SH-SY5Y (cell line): Measurements from ENCODE around the gene AOAH.

ENCODE experiments used
- GATA2 ChIP-seq: IDR thresholded peaks from 2 replicates; pipeline ENCODE4 v1.6.1; 2011; ENCODE audit warnings: mild to moderate bottlenecking, low read depth, low read length
- GATA3 ChIP-seq: IDR thresholded peaks from 2 replicates; pipeline ENCODE4 v1.6.1; 2011; ENCODE audit warnings: low read depth, mild to moderate bottlenecking, low read length, moderate library complexity

Gene AOAH

GRCh38 chr7:36600314-36600682, 124.0 kb downstream of the AOAH start:
- TF ChIP-seq GATA3, result no peak
- no peak for TF ChIP-seq GATA2

GRCh38 chr7:36599645-36600313, 124.5 kb downstream of the AOAH start:
- no peak for TF ChIP-seq GATA3
- TF ChIP-seq GATA2, result no peak

- no peak for TF ChIP-seq GATA3
- no peak for TF ChIP-seq GATA2
Measured at GRCh38 chr7:36598054-36598674, 126.1 kb downstream of the AOAH start.

- no peak for TF ChIP-seq GATA2
- TF ChIP-seq GATA3, result no peak
Measured at GRCh38 chr7:36597090-36597773, 127.1 kb downstream of the AOAH start.

DNA sequence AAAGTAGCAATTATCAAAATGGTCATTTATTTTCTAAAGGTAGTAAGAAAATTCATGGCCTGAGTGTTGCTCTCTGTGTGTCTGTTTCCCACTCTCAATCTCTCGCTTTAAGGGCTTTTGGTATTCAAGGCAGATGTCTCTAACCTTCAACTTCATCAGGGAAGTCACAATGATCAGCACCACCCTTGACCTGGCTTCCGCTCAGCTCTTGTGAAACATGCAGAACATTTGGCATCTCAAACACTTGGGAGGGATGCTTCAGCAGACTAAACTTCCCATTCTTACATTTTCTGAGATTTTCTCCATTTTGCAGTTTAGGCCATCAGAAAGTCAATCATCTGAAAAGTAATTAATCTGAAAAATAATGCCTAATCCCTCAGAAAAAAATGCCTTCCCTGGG, 129.8 kb downstream of the AOAH start:
- no peak for TF ChIP-seq GATA2

DNA sequence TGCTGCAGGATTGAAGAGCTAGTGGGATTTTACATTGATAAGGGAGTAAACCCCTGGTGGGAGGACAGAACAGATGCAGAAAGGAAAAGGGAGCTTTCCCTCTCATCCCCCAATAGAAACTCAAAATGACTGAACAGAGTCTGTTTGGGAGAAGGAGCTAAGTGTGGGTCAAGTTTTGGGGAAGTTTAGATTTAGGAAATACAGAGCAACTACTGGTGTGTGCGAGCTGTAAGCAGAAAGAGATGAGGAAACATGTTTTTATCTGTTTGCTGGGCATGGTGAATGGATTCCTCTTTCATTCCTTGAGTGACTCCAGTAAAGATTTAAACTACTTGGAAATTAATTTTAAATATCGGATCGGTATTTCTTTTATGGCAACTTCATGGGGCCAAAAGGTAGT, 132.7 kb downstream of the AOAH start:
- no peak for TF ChIP-seq GATA3
- TF ChIP-seq GATA2, result no peak

DNA sequence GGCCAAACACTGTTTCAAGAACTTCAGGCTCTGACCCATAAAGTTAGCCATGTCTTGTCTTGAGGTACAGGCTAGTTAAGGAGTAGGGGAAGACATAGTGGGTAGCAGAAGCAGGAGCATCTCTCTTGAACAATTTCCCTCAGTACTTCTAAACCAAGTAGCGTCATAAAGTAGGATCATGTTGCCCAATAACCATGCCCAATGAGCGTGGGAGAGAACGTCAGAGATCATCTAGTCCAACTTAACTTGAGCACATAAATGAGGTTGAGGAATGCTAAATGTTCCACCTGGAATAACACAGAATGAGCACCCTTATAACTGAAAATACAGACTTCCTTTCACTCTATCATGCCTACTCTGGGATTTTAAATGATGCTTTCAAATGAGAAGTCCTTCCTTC, 134.9 kb downstream of the AOAH start:
- no peak for TF ChIP-seq GATA2

- no peak for TF ChIP-seq GATA2
- TF ChIP-seq GATA3, result no peak
Measured at GRCh38 chr7:36583318-36583717, 141.0 kb downstream of the AOAH start.

- TF ChIP-seq GATA3 (no peak), GATA2 (no peak)
Measured at GRCh38 chr7:36575832-36576231, 148.5 kb downstream of the AOAH start.

GRCh38 chr7:36573066-36573465, 151.2 kb downstream of the AOAH start:
- no peak for TF ChIP-seq GATA2

DNA sequence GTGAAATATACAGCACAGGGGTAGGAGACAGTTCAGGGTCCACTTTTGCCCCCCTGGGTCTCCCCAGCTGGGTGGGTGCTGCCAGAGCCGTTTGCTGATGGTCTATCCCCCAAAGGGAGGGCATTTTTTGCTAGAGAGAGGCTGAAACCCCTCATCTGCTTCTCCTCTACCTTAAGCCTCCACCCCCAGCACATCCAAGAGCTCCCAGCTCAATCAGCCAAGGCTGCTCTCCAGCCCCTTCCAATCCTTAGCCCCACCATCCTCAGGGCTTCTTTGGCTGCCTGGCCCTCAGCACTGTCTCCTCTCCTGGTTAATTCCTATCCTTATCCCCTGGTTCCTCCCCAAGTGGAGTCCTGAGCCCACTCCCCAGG, 153.1 kb downstream of the AOAH start:
- TF ChIP-seq GATA2 (no peak), GATA3 (no peak)

GRCh38 chr7:36570528-36571189, 153.6 kb downstream of the AOAH start:
- TF ChIP-seq GATA2 (no peak), GATA3 (no peak)

DNA sequence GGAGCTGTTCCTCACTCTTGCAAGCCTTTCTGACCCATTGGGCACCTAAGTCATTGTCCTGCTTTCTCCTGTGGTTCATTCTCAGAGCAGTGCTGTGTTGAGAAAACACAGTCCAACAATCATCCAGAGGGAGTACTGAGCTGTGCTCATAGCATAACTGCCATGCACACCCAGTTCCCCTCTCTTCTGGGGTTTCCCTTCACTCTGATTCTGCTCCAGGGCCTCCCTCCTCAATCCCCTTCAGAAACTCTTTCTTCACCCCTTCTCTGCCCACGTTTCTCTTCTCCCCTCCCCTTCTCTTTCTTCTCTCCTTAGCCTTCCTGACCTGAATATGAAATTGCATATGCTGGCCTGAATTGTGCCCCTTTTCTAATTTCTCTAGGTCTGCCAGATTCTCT, 155.8 kb downstream of the AOAH start:
- TF ChIP-seq GATA2, result no peak
- no peak for TF ChIP-seq GATA3

- no peak for TF ChIP-seq GATA2
- no peak for TF ChIP-seq GATA3
Measured at GRCh38 chr7:36567699-36568451, 156.4 kb downstream of the AOAH start.

DNA sequence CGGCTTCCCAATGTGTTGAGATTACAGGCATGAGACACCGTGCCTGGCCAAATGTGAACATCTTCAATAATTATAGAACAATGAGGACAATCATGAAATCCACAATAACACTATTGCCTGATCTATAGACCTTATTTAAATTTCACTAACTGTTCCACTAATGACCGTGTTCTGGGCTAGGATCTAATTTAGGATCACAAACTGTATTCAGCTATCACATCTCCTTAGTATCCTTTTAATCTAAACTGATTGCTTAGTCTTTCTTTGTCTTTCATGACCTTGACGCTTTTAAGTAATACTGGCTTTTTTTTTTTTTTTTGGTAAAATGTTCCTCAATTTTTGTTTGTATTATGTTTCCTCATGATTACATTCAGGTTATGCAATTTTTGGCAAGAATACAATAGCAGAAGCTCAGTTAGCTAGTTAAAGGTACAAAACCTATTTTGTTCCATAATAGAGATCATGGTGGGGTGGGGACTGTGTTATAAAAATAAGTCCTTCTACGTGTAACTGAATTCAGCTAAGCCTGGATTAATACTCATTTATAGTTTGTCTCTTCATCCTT, 158.4 kb downstream of the AOAH start:
- TF ChIP-seq GATA3 (no peak), GATA2 (no peak)
